Endothelial cell of umbilical vein (primary cell): ENCODE data around the gene BCAR1.

Source experiments
- EZH2 ChIP-seq: IDR thresholded peaks from 2 replicates; pipeline ENCODE4 v1.6.1; 2012; ENCODE audit warnings: borderline replicate concordance, low read depth, mild to moderate bottlenecking, moderate library complexity, low read length, inconsistent platforms; ENCODE audit not compliant: severe bottlenecking
- FOS ChIP-seq: IDR thresholded peaks from 2 replicates; pipeline ENCODE4 v1.6.1; 2011; ENCODE audit warnings: mild to moderate bottlenecking, low read length, moderate library complexity, borderline replicate concordance; ENCODE audit not compliant: insufficient read depth
- GATA2 ChIP-seq: IDR thresholded peaks from 2 replicates; pipeline ENCODE4 v1.7.0; 2011; ENCODE audit warnings: low read depth, mild to moderate bottlenecking, moderate library complexity, mixed read lengths, low read length; ENCODE audit not compliant: insufficient read length, insufficient read depth
- JUN ChIP-seq: IDR thresholded peaks from 2 replicates; pipeline ENCODE4 v1.6.1; 2011; ENCODE audit warnings: borderline replicate concordance, low read depth; ENCODE audit not compliant: insufficient read length, insufficient read depth
- MYC ChIP-seq: IDR thresholded peaks from one replicate; pipeline ENCODE4 v1.6.1; 2011; ENCODE audit warnings: mild to moderate bottlenecking, low read depth, low read length
- POLR2A ChIP-seq: IDR thresholded peaks from 2 replicates; pipeline ENCODE4 v1.6.1; 2012; ENCODE audit warnings: low read depth, mild to moderate bottlenecking, control low read depth, low read length
- POLR2AphosphoS5 ChIP-seq: IDR thresholded peaks from 2 replicates; pipeline ENCODE4 v1.6.1; 2012; ENCODE audit warnings: low read depth, mild to moderate bottlenecking, control low read depth, low read length, moderate library complexity; ENCODE audit not compliant: insufficient read depth
- TF ChIP-seq, protein P1 (sequence below), 2 donors: IDR thresholded peaks; 1 replicate in 1 of 2; 2 replicates in 1 of 2; pipeline ENCODE4 v1.5.1; 2011; ENCODE audit warnings: low read length in 2 of 2, mild to moderate bottlenecking in 2 of 2, moderate library complexity in 2 of 2, control low read depth in 1 of 2, inconsistent platforms in 1 of 2, low read depth in 1 of 2; ENCODE audit not compliant: insufficient read depth in 1 of 2; ENCODE audit errors: extremely low read depth in 1 of 2
- TF ChIP-seq, protein P2 (sequence below): IDR thresholded peaks from 2 replicates; pipeline ENCODE4 v1.6.1; 2011; ENCODE audit not compliant: insufficient read depth, insufficient read length

- TF ChIP-seq POLR2A (no peak), FOS (no peak), MYC (no peak), POLR2AphosphoS5 (no peak), EZH2 (no peak), GATA2 (no peak), JUN (no peak)
- TF ChIP-seq, protein P1, sequence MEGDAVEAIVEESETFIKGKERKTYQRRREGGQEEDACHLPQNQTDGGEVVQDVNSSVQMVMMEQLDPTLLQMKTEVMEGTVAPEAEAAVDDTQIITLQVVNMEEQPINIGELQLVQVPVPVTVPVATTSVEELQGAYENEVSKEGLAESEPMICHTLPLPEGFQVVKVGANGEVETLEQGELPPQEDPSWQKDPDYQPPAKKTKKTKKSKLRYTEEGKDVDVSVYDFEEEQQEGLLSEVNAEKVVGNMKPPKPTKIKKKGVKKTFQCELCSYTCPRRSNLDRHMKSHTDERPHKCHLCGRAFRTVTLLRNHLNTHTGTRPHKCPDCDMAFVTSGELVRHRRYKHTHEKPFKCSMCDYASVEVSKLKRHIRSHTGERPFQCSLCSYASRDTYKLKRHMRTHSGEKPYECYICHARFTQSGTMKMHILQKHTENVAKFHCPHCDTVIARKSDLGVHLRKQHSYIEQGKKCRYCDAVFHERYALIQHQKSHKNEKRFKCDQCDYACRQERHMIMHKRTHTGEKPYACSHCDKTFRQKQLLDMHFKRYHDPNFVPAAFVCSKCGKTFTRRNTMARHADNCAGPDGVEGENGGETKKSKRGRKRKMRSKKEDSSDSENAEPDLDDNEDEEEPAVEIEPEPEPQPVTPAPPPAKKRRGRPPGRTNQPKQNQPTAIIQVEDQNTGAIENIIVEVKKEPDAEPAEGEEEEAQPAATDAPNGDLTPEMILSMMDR (IDR thresholded peaks at IDR 0.05; ENCODE audit: extremely low read depth in 1 of 2, insufficient read depth in 1 of 2, low read depth in 1 of 2, low read length in 2 of 2): no peak
- TF ChIP-seq, protein P2, sequence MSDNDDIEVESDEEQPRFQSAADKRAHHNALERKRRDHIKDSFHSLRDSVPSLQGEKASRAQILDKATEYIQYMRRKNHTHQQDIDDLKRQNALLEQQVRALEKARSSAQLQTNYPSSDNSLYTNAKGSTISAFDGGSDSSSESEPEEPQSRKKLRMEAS: no peak
Observed at GRCh38 chr16:75197522-75198134, 53.8 kb downstream of the BCAR1 start.
